T-helper 2 cell treated with Interferon-gamma antibody and Interleukin-4, amounts not matched to agents 5 μg/mL and 100 μg/mL, for 36 hours (primary cell): ENCODE data around the gene RAB36.
A peak's percentile ranks its signal among the peaks of the same experiment; 100 is the strongest.

Experiments
- DNase-seq: peaks from one replicate; pipeline ENCODE4 v3.0.0; 2021; ENCODE audit warnings: low spot score
- H3K27ac Mint-ChIP-seq: one replicate; pipeline ENCODE4 v1.8.0; 2021; ENCODE audit warnings: mild to moderate bottlenecking, mixed read lengths
- H3K27me3 Mint-ChIP-seq: one replicate; pipeline ENCODE4 v1.8.0; 2021; ENCODE audit warnings: low read depth, mixed read lengths
- H3K36me3 Mint-ChIP-seq: one replicate; pipeline ENCODE4 v1.8.0; 2021; ENCODE audit warnings: low read depth, mixed read lengths
- H3K4me1 Mint-ChIP-seq: one replicate; pipeline ENCODE4 v1.8.0; 2021; ENCODE audit warnings: low read depth, mixed read lengths
- H3K4me3 Mint-ChIP-seq: one replicate; pipeline ENCODE4 v1.8.0; 2022; ENCODE audit warnings: mild to moderate bottlenecking, moderate library complexity, mixed read lengths
- H3K9me3 Mint-ChIP-seq: one replicate; pipeline ENCODE4 v1.8.0; 2021; ENCODE audit warnings: mixed read lengths

RAB36 gene

GRCh38 chr22:23144932-23145877 is at the start of gene RAB36:
Gene RAB36, plus strand, starts transcription at chr22:23145477. Its CDS starts 1,140 bp downstream, at chr22:23146617.
- peak; percentile 78 for DNase-seq
- Mint-ChIP-seq H3K27me3 (peaks cover 11% of the 10 kb centered on the region), H3K9me3 (no peaks in the 10 kb centered on the region), H3K4me1 (peaks cover 28% of the 10 kb centered on the region), H3K4me3 (peak within 1 kb of the TSS; percentile 77), H3K27ac (peak within 1 kb of the TSS; percentile 74), H3K36me3 (no peaks in the 10 kb centered on the region)

- Mint-ChIP-seq H3K9me3 (no peaks in the 10 kb centered on the region), H3K36me3 (no peaks in the 10 kb centered on the region), H3K4me1 (no peaks in the 10 kb centered on the region), H3K27ac (no peak overlapping the region), H3K4me3 (no peak overlapping the region), H3K27me3 (no peaks in the 10 kb centered on the region)
- no peak for DNase-seq
Measured at GRCh38 chr22:23095733-23096342, 49.4 kb upstream of the RAB36 start.

- Mint-ChIP-seq H3K27me3 (no peaks in the 10 kb centered on the region), H3K4me3 (no peak overlapping the region), H3K36me3 (no peaks in the 10 kb centered on the region), H3K9me3 (no peaks in the 10 kb centered on the region), H3K27ac (no peak overlapping the region), H3K4me1 (no peaks in the 10 kb centered on the region)
- DNase-seq, result no peak
Measured at GRCh38 chr22:23097412-23098229, 47.7 kb upstream of the RAB36 start.

DNA sequence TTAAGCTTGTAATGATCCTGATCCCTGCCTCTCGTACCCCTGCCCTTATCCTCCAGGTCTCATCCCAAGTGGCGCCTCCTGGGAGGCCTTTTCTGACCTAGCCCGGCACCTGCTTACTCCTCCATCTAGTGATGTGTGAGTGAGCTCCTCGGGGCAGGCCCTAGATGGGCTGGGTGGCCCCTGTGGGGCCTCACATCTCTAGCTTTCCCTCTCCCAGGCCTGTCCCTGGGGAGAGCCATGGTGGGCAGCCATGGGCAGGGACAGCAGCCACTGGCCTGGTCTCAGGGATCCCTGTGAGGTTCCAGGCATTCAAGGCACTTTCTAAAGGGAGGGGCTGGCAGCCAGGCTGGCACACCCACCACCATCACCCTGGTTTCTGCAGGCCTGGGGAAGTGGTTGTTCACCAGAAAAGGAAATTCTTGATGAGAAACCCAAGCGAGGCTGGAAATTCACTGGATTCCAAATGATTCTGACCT is 47.0 kb upstream of the RAB36 start:
- Mint-ChIP-seq H3K36me3 (no peaks in the 10 kb centered on the region), H3K27me3 (no peaks in the 10 kb centered on the region), H3K4me3 (no peak overlapping the region), H3K4me1 (no peaks in the 10 kb centered on the region), H3K27ac (no peak overlapping the region), H3K9me3 (no peaks in the 10 kb centered on the region)
- no peak for DNase-seq

DNA sequence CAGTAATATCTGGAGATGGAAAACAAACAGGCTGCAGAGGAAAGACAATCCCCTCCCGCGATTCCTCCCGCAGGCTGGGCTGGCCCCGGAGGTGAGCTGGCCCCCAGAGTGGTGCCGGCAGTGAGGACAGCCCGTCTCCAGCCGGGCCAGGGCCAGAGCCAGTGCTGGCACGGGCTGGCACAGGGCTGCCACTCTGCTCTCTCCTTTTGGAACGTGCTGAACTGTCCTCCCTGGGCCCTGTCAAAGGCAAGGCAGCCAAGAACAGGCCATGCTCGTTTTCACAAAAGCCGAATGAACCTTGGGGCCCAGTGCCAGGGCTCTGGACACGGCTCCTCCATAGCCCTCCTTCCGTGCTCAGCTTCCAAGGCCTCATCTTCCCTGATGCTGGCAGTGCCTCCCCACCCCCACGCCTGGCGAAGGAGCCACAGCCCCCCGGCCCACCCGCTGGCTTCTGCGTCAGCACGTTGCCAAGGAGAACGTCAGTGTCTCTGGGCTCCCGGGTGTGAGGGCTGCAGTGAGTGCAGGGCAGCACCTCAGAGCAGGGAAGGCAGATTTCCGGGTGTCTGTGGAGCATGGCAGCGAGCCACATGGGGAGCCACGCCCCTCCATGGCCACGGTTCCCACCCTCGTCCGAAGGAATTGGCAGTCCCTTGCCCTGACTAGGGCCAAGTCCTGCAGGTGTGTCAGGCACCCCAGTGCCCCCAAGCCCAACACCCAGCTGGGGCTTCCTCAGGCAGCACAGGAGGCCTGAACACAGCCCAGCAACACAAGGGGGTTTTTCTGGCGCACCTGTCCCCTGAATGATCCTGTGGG is 46.4 kb upstream of the RAB36 start:
- no peaks in the 10 kb centered on the region for H3K27me3 Mint-ChIP-seq
- no peak overlapping the region for H3K27ac Mint-ChIP-seq
- no peaks in the 10 kb centered on the region for H3K4me1 Mint-ChIP-seq
- no peak for DNase-seq
- H3K36me3 Mint-ChIP-seq, result no peaks in the 10 kb centered on the region
- no peaks in the 10 kb centered on the region for H3K9me3 Mint-ChIP-seq
- no peak overlapping the region for H3K4me3 Mint-ChIP-seq

GRCh38 chr22:23099531-23099804 is 45.8 kb upstream of the RAB36 start:
- no peak overlapping the region for H3K4me3 Mint-ChIP-seq
- H3K9me3 Mint-ChIP-seq, result no peaks in the 10 kb centered on the region
- no peak overlapping the region for H3K27ac Mint-ChIP-seq
- no peaks in the 10 kb centered on the region for H3K36me3 Mint-ChIP-seq
- H3K27me3 Mint-ChIP-seq, result no peaks in the 10 kb centered on the region
- no peak for DNase-seq
- no peaks in the 10 kb centered on the region for H3K4me1 Mint-ChIP-seq

- Mint-ChIP-seq H3K27ac (no peak overlapping the region), H3K36me3 (no peaks in the 10 kb centered on the region), H3K9me3 (no peaks in the 10 kb centered on the region), H3K4me3 (no peak overlapping the region), H3K27me3 (no peaks in the 10 kb centered on the region), H3K4me1 (no peaks in the 10 kb centered on the region)
- no peak for DNase-seq
Measured at GRCh38 chr22:23100124-23100801, 45.0 kb upstream of the RAB36 start.

DNA sequence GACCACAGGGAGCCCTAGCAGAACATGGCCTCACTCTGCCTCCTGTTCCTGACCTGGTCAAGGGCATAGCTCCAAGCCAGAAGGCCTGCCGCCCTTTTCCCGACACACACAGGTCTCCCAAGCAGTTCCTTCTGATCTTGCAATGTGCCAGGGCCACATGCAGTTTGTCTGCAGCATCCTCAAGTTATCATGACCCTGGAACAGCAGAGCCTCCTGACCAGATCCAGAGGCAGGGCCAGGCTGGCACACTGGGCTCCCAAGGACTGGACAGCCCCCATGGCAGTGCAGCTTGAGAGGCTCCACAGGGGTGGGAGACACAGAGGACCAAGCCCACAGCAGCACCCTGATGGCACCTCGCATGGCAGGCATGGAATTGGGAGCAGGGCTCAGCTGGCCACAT is 43.8 kb upstream of the RAB36 start:
- Mint-ChIP-seq H3K27me3 (no peaks in the 10 kb centered on the region), H3K4me1 (no peaks in the 10 kb centered on the region), H3K9me3 (no peaks in the 10 kb centered on the region), H3K4me3 (no peak overlapping the region), H3K36me3 (no peaks in the 10 kb centered on the region), H3K27ac (no peak overlapping the region)
- DNase-seq, result no peak

DNA sequence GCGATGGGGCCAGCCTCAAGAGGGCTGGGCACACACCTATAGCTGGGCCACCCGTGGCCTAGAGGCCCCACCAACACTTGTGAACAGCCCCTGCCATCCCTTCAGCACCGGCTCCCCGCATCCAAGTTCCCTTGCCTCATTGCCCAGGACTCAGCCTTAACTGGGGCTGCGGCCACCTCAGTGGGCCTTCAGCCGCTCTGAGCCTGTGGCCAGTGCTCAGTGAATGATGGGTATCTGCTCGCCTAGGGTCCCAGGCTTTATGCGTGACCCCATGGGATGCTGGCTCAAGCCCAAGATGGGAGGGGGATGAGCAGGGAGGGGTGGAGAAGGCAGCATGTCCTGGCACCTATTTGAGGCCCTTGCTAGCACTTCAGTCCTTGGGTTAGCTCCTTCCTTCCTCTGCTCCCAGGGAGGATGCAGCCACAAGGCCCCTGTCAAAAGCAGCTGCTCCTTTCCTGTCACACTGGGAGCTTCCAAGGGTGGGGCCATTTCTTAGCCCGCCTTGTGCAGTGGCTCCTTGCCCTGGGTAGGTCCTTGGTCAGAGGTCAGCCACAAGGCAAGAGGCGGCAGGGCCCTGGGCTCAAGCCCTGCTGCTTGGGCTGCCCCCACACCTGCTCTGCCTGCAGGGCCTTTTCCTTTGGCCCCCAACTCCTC is 43.1 kb upstream of the RAB36 start:
- Mint-ChIP-seq H3K27ac (no peak overlapping the region), H3K9me3 (no peaks in the 10 kb centered on the region), H3K4me3 (no peak overlapping the region), H3K36me3 (no peaks in the 10 kb centered on the region), H3K4me1 (no peaks in the 10 kb centered on the region), H3K27me3 (no peaks in the 10 kb centered on the region)
- DNase-seq, result no peak

GRCh38 chr22:23102776-23103175 is 42.5 kb upstream of the RAB36 start:
- Mint-ChIP-seq H3K4me1 (no peaks in the 10 kb centered on the region), H3K4me3 (no peak overlapping the region), H3K27me3 (no peaks in the 10 kb centered on the region), H3K27ac (no peak overlapping the region), H3K36me3 (no peaks in the 10 kb centered on the region), H3K9me3 (no peaks in the 10 kb centered on the region)
- DNase-seq, result no peak

- Mint-ChIP-seq H3K27me3 (no peaks in the 10 kb centered on the region), H3K36me3 (no peaks in the 10 kb centered on the region), H3K4me1 (no peaks in the 10 kb centered on the region), H3K9me3 (no peaks in the 10 kb centered on the region), H3K27ac (no peak overlapping the region), H3K4me3 (no peak overlapping the region)
- DNase-seq, result no peak
Measured at GRCh38 chr22:23103199-23103954, 41.9 kb upstream of the RAB36 start.
